GM18520 (cell line): ENCODE results near the gene MRPL33.

ENCODE experiments used
- ATAC-seq: cut with Tn5 transposase; IDR thresholded peaks from one replicate; pipeline ENCODE4 v1.9.1; 2021; ENCODE audit not compliant: unreplicated experiment

MRPL33 gene

GRCh38 chr2:27771548-27772335 lies at the start of gene MRPL33:
TSS of gene MRPL33 (plus strand) at chr2:27771719. CDS start at chr2:27771778, 59 bp downstream.
- peak; percentile 88 for ATAC-seq

GRCh38 chr2:27721884-27722485 lies 49.5 kb upstream of the MRPL33 start:
- no peak for ATAC-seq

- ATAC-seq, result no peak
Observed at GRCh38 chr2:27723372-27724144, 48.0 kb upstream of the MRPL33 start.

- ATAC-seq, result no peak
Observed at GRCh38 chr2:27724191-27724590, 47.3 kb upstream of the MRPL33 start.

- no peak for ATAC-seq
Observed at GRCh38 chr2:27724905-27725701, 46.4 kb upstream of the MRPL33 start.

- no peak for ATAC-seq
Observed at GRCh38 chr2:27727257-27727656, 44.3 kb upstream of the MRPL33 start.

- ATAC-seq, result no peak
Observed at GRCh38 chr2:27728081-27728858, 43.2 kb upstream of the MRPL33 start.

- no peak for ATAC-seq
Observed at GRCh38 chr2:27729198-27729597, 42.3 kb upstream of the MRPL33 start.

- ATAC-seq, result no peak
Observed at GRCh38 chr2:27729614-27730013, 41.9 kb upstream of the MRPL33 start.

GRCh38 chr2:27730261-27730662 lies 41.3 kb upstream of the MRPL33 start:
- ATAC-seq, result no peak

- ATAC-seq, result no peak
Observed at GRCh38 chr2:27730980-27731691, 40.4 kb upstream of the MRPL33 start.

- ATAC-seq, result no peak
Observed at GRCh38 chr2:27734305-27734704, 37.2 kb upstream of the MRPL33 start.

- ATAC-seq, result no peak
Observed at GRCh38 chr2:27735263-27735904, 36.1 kb upstream of the MRPL33 start.

GRCh38 chr2:27736031-27736889 lies 35.3 kb upstream of the MRPL33 start:
- no peak for ATAC-seq

- ATAC-seq, result no peak
Observed at GRCh38 chr2:27736890-27737204, 34.7 kb upstream of the MRPL33 start.

- ATAC-seq, result no peak
Observed at GRCh38 chr2:27737676-27738348, 33.7 kb upstream of the MRPL33 start.

- ATAC-seq, result no peak
Observed at GRCh38 chr2:27738349-27739057, 33.0 kb upstream of the MRPL33 start.
